ENCODE measurements around the gene NPTX1. TPM values are rescaled to one million over a fixed set of nuclear protein-coding genes. Genes with fewer than 3 reads are reported as not detected.

NPTX1 gene
- total RNA-seq, 4 donors from 2014 or later = 0.92 to 0.98 TPM; not detected in 2

DNA sequence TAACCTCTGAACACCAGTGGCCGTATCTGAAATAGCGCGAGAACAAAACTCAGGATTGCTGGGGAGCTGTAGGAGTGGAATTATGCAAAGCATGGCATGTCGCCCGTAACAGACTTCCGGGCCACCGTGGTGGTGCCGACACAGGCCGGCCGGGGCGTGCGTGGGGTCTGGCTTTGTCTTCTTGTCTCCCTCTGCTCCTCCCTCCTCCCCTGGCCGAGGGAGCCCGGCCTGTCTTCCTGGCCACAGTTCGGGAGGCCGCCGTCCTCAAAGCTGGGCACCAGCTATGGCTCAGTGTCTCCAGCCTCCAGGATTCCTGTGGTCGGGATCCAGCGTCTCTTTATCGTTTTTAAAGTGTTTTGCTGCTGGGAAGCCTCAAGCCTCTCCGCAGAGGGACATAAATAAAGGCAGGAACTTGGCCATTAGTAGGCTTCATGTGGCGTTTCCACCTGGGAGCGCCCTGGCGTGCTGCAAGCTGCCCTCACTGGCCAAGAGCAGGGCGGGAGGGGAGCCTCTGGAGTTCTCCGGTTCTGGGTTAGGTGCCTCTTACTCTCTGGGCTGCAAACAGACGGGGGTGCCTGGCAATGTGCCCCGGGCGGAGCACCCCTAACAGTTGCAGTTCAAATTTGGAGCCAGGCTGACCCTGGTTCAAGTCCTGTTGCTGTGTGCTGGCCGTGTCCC lies 22.0 kb upstream of the NPTX1 start:
- no peak for DNase-seq
- Histone ChIP-seq H3K4me3 (replicated peaks in 1 of 3) (no peak overlapping the region), H3K36me3 (no peaks in the 10 kb centered on the region), H3K9me3 (no peaks in the 10 kb centered on the region), H3K27ac (no peak overlapping the region), H3K27me3 (no peaks in the 10 kb centered on the region), H3K4me1 (no peaks in the 10 kb centered on the region)
- TF ChIP-seq, protein P1, sequence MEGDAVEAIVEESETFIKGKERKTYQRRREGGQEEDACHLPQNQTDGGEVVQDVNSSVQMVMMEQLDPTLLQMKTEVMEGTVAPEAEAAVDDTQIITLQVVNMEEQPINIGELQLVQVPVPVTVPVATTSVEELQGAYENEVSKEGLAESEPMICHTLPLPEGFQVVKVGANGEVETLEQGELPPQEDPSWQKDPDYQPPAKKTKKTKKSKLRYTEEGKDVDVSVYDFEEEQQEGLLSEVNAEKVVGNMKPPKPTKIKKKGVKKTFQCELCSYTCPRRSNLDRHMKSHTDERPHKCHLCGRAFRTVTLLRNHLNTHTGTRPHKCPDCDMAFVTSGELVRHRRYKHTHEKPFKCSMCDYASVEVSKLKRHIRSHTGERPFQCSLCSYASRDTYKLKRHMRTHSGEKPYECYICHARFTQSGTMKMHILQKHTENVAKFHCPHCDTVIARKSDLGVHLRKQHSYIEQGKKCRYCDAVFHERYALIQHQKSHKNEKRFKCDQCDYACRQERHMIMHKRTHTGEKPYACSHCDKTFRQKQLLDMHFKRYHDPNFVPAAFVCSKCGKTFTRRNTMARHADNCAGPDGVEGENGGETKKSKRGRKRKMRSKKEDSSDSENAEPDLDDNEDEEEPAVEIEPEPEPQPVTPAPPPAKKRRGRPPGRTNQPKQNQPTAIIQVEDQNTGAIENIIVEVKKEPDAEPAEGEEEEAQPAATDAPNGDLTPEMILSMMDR (IDR thresholded peaks at IDR 0.05) = no peak
- intact Hi-C loops (cut with DNase I) = no loop called here
- WGBS, 2 donors = 55 to 69% methylated on average over 23 to 24 of the region's 30 CpGs

DNA sequence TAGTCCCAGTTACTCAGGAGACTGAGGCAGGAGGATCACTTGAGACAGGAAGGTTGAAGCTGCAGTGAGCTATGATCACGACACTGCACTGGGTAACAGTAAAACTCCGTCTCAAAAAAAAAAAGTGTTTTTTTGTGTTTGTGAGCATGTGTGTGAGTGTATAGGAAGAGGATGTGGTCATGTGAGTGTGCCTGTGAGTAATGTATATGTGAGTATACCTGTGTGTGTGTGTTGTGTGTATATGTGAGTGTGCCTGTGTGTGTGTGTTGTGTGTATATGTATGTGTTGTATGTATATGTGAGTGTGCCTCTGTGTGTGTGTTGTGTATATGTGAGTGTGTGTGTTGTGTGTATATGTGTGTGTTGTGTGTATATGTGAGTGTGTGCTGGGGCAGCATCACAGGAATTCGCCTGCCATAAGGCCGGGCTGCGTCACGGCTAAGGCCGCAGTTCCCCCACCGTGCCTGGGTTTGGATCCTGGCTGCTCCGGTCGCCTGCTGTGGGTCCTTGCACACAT lies 21.4 kb upstream of the NPTX1 start:
- 72 to 83% methylated on average over 10 of the region's 10 CpGs for WGBS, 2 donors
- intact Hi-C loops (cut with DNase I) = no loop called here
- no peaks in the 10 kb centered on the region for H3K27me3 ChIP-seq
- DNase-seq = no peak
- no peaks in the 10 kb centered on the region for H3K36me3 ChIP-seq
- no peaks in the 10 kb centered on the region for H3K4me1 ChIP-seq
- TF ChIP-seq POLR2A (IDR thresholded peaks at IDR 0.05) = no peak
- H3K9me3 ChIP-seq = no peaks in the 10 kb centered on the region
- H3K27ac ChIP-seq = no peak overlapping the region
- no peak overlapping the region for H3K4me3 ChIP-seq (replicated peaks in 1 of 3)

DNA sequence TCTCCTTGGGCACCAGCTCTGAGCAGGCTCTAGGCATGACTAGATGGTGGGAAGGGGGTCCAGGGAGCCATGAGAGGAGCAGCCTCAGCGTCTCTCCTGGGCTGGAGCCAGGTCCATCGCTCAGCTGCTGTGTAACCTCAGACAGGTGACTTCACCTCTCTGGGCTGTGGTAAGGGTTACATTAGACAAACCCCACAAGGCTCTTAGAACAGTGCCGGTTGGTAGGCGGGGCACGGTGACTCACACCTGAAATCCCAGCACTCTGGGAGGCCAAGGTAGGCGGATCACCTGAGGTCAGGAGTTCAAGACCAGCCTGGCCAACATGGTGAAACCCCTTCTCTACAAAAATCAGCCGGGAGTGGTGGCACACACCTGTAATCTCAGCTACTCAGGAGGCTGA lies 18.1 kb upstream of the NPTX1 start:
- H3K4me3 ChIP-seq (replicated peaks in 1 of 3) = no peak overlapping the region
- H3K27me3 ChIP-seq = no peaks in the 10 kb centered on the region
- no peak for TF ChIP-seq POLR2A (IDR thresholded peaks at IDR 0.05)
- TF ChIP-seq, protein P1 (IDR thresholded peaks at IDR 0.05) = no peak
- no peaks in the 10 kb centered on the region for H3K36me3 ChIP-seq
- no peak for DNase-seq
- H3K9me3 ChIP-seq = no peaks in the 10 kb centered on the region
- H3K27ac ChIP-seq = no peak overlapping the region
- intact Hi-C loops (cut with DNase I) = no loop called here
- WGBS, 2 donors = 72 to 87% methylated on average over 4 to 7 of the region's 7 CpGs
- no peaks in the 10 kb centered on the region for H3K4me1 ChIP-seq

DNA sequence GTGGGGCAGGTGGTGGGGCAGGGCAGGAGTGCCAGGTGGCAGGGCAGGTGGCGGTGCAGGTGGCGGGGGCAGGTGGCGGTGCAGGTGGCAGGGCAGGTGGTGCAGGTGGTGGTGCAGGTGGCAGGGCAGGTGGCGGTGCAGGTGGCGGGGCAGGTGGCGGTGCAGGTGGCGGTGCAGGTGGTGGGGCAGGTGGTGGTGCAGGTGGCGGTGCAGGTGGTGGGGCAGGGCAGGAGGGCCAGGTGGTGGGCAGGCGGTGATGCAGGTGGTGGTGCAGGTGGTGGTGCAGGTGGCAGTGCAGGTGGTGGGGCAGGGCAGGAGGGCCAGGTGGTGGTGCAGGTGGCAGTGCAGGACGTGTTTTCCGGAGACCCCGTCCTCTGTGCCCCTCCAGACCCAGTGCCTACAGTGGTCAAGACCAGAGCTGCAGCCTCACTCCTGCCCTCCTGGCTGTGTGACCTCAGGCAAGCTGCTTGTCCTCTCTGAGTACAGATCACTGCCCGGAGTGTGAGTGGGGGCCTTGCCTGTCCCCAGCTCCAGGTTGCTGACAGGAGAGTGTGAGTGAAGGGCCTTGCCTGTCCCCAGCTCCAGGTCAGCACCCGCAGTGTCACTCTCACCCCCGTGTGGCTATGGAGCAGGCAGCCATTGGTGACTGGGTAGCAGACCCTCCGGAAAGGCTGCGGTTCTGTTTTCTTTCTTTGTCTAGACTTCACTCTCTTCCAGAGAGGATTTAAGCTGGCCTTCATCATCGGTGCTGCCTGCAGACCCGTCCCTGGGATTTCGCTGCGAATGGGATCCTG lies 16.1 kb upstream of the NPTX1 start:
- Histone ChIP-seq H3K4me3 (replicated peaks in 1 of 3) (no peak overlapping the region), H3K36me3 (no peaks in the 10 kb centered on the region), H3K9me3 (no peaks in the 10 kb centered on the region), H3K27ac (no peak overlapping the region), H3K27me3 (no peaks in the 10 kb centered on the region), H3K4me1 (no peaks in the 10 kb centered on the region)
- intact Hi-C loops (cut with DNase I) = no loop called here
- TF ChIP-seq, protein P1 (IDR thresholded peaks at IDR 0.05) = no peak
- TF ChIP-seq POLR2A (IDR thresholded peaks at IDR 0.05) = no peak
- 54 to 68% methylated on average over 20 of the region's 21 CpGs for WGBS, 2 donors
- DNase-seq = no peak

DNA sequence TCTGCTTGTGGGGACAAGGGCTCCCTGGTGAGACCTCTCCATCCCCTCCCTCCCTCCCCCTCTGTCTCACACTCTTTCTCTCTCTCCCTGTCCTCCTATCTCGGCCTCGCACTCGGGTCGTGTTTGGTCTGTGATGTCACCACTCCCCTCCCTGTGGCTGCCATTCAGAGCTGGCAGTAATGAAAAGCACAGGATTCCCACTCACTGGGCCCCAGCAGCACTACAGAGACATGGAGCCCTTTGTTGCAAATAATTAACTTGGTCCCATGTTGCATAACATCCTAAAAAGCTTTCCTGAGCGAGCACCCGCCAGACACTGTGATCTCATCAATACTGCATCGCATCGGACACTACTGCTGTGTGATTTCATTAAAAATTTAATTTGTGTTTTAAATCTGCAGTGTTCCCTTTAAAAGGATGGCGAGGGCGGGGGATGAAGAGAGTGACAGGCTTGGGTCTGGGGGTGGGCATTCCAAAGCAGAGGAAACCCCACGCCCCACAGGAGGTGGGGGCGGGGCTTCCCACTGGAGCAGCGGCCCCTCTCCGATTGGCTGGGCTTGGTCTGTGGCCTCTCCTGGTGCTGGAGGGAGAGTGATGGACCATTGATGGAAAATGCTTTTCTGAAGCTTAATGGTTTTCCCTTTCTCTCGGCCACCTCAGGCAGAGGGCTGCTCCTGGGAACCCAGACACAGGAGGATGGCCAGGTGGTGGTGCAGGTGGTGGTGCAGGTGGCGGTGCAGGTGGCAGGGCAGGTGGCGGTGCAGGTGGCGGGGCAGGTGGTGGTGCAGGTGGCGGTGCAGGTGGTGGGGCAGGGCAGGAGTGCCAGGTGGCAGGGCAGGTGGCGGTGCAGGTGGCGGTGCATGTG lies 15.3 kb upstream of the NPTX1 start:
- whole genome bisulfite sequencing, 2 donors = 38 to 44% methylated on average over 19 to 21 of the region's 21 CpGs
- H3K4me1 ChIP-seq = no peaks in the 10 kb centered on the region
- no peaks in the 10 kb centered on the region for H3K36me3 ChIP-seq
- H3K27me3 ChIP-seq = no peaks in the 10 kb centered on the region
- no peak overlapping the region for H3K27ac ChIP-seq
- DNase-seq = no peak
- H3K9me3 ChIP-seq = no peaks in the 10 kb centered on the region
- TF ChIP-seq POLR2A (IDR thresholded peaks at IDR 0.05) = no peak
- TF ChIP-seq, protein P1 (IDR thresholded peaks at IDR 0.05) = no peak
- intact Hi-C loops (cut with DNase I) = no loop called here
- no peak overlapping the region for H3K4me3 ChIP-seq (replicated peaks in 1 of 3)

Measured in thyroid gland (tissue), 4 donors.